ENCODE data around the gene TTC16. TPM values are rescaled to one million over a fixed set of nuclear protein-coding genes. Genes with fewer than 3 reads are reported as not detected.

The TTC16 gene
- total RNA-seq, 1 donor from 2014 or later = 0.41 TPM

DNA sequence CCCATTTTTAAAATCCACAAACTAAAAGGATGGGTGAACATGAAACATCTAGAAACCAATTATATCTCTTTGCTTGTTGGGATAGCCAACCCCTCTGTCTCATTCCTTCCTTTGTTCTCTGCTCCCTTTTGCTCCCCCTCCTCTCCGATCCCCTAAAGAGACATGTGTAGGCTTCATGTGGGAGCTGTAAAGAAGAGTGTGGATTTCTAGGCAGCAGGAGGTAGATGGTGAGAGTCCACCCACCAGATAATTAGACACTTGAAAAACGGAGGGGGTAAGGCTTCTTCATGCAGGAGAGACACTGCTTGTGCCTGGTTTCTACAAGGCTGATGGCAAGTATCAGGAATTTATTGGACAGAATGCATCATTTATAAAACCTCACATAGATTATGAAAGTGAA lies 36.4 kb upstream of the TTC16 start:
- TF ChIP-seq, protein P1, sequence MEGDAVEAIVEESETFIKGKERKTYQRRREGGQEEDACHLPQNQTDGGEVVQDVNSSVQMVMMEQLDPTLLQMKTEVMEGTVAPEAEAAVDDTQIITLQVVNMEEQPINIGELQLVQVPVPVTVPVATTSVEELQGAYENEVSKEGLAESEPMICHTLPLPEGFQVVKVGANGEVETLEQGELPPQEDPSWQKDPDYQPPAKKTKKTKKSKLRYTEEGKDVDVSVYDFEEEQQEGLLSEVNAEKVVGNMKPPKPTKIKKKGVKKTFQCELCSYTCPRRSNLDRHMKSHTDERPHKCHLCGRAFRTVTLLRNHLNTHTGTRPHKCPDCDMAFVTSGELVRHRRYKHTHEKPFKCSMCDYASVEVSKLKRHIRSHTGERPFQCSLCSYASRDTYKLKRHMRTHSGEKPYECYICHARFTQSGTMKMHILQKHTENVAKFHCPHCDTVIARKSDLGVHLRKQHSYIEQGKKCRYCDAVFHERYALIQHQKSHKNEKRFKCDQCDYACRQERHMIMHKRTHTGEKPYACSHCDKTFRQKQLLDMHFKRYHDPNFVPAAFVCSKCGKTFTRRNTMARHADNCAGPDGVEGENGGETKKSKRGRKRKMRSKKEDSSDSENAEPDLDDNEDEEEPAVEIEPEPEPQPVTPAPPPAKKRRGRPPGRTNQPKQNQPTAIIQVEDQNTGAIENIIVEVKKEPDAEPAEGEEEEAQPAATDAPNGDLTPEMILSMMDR (IDR thresholded peaks at IDR 0.05) = no peak
- ATAC-seq (no peak), DNase-seq (no peak)
- no peak overlapping the region for H3K4me3 ChIP-seq
- no peak overlapping the region for H3K27ac ChIP-seq
- intact Hi-C loops (cut with DNase I) = no loop called here
- peaks cover 83% of the 10 kb centered on the region for H3K36me3 ChIP-seq
- no peaks in the 10 kb centered on the region for H3K27me3 ChIP-seq
- H3K9me3 ChIP-seq = no peaks in the 10 kb centered on the region
- H3K4me1 ChIP-seq = no peaks in the 10 kb centered on the region

DNA sequence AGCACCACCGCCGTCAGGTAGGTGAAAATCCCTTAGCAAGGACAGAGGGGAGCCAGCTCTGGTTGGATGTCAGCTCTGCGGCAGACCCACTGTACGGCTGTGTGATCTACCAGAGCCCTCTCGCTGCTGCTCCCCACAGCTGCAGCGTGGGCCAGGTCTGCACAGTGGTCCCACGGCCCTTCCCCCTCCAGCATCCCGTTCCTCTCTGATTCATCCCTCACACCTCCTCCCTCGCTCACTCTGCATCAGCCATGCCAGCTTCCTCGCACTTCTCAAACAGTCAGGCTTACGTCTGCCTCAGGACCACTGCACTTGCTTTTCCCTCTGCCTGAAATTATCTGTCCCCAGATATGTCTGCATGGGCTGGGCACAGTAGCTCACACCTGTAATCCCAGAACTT lies 35.7 kb upstream of the TTC16 start:
- Histone ChIP-seq H3K4me3 (no peak overlapping the region), H3K4me1 (no peaks in the 10 kb centered on the region), H3K9me3 (no peaks in the 10 kb centered on the region), H3K36me3 (peaks cover 83% of the 10 kb centered on the region), H3K27me3 (no peaks in the 10 kb centered on the region), H3K27ac (no peak overlapping the region)
- intact Hi-C loops (cut with DNase I) = no loop called here
- TF ChIP-seq, protein P1 (IDR thresholded peaks at IDR 0.05) = no peak
- ATAC-seq (no peak), DNase-seq (no peak)

DNA sequence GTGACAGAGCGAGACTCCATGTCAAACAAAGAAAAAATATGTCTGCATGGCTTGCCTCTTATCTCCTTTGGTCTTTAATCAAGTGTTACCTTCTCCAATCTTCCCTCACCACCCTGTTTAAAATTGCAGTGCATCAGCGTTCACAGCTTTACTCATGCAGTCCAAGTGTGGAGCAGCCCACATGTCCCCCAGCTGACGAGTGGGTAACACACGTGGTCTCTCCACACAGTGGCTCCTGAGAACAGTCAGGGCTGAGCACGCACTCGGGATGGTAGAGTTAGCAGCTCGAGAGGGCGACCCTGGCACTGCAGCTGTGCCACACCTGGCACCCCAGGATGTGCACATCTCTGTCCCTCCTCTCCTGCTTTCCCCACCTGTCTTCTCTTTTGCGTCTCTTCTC lies 35.0 kb upstream of the TTC16 start:
- Histone ChIP-seq H3K27me3 (no peaks in the 10 kb centered on the region), H3K36me3 (peaks cover 82% of the 10 kb centered on the region), H3K9me3 (no peaks in the 10 kb centered on the region), H3K4me3 (no peak overlapping the region), H3K4me1 (no peaks in the 10 kb centered on the region), H3K27ac (no peak overlapping the region)
- intact Hi-C loops (cut with DNase I) = no loop called here
- no peak for DNase-seq
- ATAC-seq = no peak
- TF ChIP-seq, protein P1 (IDR thresholded peaks at IDR 0.05) = no peak

DNA sequence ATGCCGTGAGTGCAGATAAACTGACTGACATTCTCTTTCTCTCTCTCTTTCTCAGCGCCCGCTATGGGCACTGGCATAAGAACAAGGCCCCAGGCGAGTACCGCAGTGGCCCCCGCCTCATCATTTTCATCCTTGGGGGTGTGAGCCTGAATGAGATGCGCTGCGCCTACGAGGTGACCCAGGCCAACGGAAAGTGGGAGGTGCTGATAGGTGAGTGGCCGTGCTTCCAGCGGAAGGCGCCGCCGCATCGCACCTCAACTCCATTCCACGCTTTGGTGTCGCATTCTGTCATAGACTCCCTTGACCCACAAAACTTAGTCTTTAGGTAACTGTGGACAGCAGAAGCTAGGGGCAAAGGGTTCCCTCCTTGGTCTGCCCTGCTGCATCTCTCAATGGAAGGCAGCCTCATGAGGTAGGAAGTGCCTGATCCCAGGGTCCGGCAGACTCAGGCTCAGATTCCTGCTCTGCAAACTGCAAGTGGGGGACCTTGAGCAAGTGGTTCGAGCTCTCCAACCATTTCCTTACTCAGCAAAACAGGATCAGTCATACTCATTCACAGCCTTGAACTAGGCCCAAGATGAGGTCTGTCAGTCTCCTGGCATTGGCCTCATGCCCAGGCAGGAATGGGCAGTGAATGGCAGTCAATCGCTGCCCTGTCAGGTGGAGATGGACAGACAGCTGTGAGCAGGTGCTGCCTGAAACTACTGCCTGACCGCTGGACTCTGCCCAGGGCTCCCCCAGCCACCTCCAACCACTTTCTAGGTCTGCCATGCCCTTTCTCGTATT lies 33.3 kb upstream of the TTC16 start:
- TF ChIP-seq, protein P1 (IDR thresholded peaks at IDR 0.05) = no peak
- H3K9me3 ChIP-seq = no peaks in the 10 kb centered on the region
- H3K36me3 ChIP-seq = peaks cover 88% of the 10 kb centered on the region
- DNase-seq = no peak
- H3K27ac ChIP-seq = no peak overlapping the region
- no peaks in the 10 kb centered on the region for H3K27me3 ChIP-seq
- no peak overlapping the region for H3K4me3 ChIP-seq
- intact Hi-C loops (cut with DNase I) = no loop called here
- H3K4me1 ChIP-seq = no peaks in the 10 kb centered on the region
- ATAC-seq = no peak

DNA sequence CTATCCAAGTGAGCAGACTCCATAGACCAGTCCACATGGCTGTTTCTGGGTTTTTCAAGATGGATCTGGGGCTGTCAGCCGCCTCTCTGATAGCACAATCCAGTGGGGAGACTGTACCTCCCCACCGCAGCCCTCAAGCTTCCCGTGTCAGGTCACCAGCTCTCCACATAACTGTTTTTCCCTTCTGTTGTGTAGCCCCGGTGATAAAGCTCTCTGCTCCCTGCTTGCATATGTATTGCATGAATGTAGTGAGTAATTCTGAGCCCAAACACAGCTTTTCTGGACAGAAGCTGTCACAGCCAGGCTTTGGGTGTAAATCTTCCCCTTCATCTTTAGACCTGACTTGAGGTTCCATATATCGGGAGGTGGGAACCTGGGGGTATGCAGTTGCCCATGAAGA lies 32.2 kb upstream of the TTC16 start:
- DNase-seq (no peak), ATAC-seq (no peak)
- peaks cover 92% of the 10 kb centered on the region for H3K36me3 ChIP-seq
- TF ChIP-seq, protein P1 (IDR thresholded peaks at IDR 0.05) = no peak
- H3K27me3 ChIP-seq = no peaks in the 10 kb centered on the region
- H3K4me1 ChIP-seq = no peaks in the 10 kb centered on the region
- H3K4me3 ChIP-seq = no peak overlapping the region
- H3K27ac ChIP-seq = no peak overlapping the region
- intact Hi-C loops (cut with DNase I) = no loop called here
- H3K9me3 ChIP-seq = no peaks in the 10 kb centered on the region
